Smooth muscle cell (in vitro differentiated cells): ENCODE measurements around the gene PIGC. TPM values are rescaled to one million over a fixed set of nuclear protein-coding genes. Genes with fewer than 3 reads are reported as not detected.

Experiments
- DNase-seq: peaks from one replicate; lab custom pipeline; 2025; ENCODE audit not compliant: unreplicated experiment; lab: John Stamatoyannopoulos, UW
- H2AFZ ChIP-seq: fragments of 200-600 bp; sonication (generic); 2 replicates; pipeline ENCODE4 v1.6.0; 2016; ENCODE audit warnings: antibody characterized with exemption, low read depth, mild to moderate bottlenecking
- H3F3A ChIP-seq: fragments of 200-600 bp; sonication (generic); 2 replicates; pipeline ENCODE4 v1.6.0; 2017; ENCODE audit warnings: antibody characterized with exemption, low read depth
- H3K27ac ChIP-seq: fragments of 200-600 bp; sonication (generic); 2 replicates; pipeline ENCODE4 v1.5.1; 2016; ENCODE audit warnings: low read depth, mild to moderate bottlenecking
- H3K27me3 ChIP-seq: fragments of 200-600 bp; sonication (generic); 2 replicates; pipeline ENCODE4 v1.6.1; 2016; ENCODE audit warnings: low read depth, mild to moderate bottlenecking
- H3K36me3 ChIP-seq: fragments of 200-600 bp; sonication (generic); 2 replicates; pipeline ENCODE4 v1.5.1; 2016; ENCODE audit warnings: low read depth
- H3K4me1 ChIP-seq: fragments of 200-600 bp; sonication (generic); 2 replicates; pipeline ENCODE4 v1.5.1; 2016; ENCODE audit warnings: low read depth
- H3K4me2 ChIP-seq: fragments of 200-600 bp; sonication (generic); 2 replicates; pipeline ENCODE4 v1.6.0; 2016; ENCODE audit warnings: mild to moderate bottlenecking
- H3K4me3 ChIP-seq: fragments of 200-600 bp; sonication (generic); 2 replicates; pipeline ENCODE4 v1.5.1; 2016; ENCODE audit warnings: mild to moderate bottlenecking
- H3K79me2 ChIP-seq: fragments of 200-600 bp; sonication (generic); 2 replicates; pipeline ENCODE4 v1.6.0; 2016; ENCODE audit warnings: low read depth, mild to moderate bottlenecking
- H3K9ac ChIP-seq: fragments of 200-600 bp; sonication (generic); 2 replicates; pipeline ENCODE4 v1.6.0; 2016; ENCODE audit warnings: low read depth
- H3K9me3 ChIP-seq: fragments of 200-600 bp; sonication (generic); replicated peaks from 2 replicates; pipeline ENCODE4 v1.5.1; 2016; ENCODE audit warnings: low read depth
- H4K20me1 ChIP-seq: fragments of 200-600 bp; sonication (generic); 2 replicates; pipeline ENCODE4 v1.6.0; 2016; ENCODE audit warnings: low read depth
- WGBS: methylation state at CpG from one replicate; pipeline ENCODE4 v1.1.7; 2016; ENCODE audit warnings: low lambda C conversion rate; 5-methylcytosine and 5-hydroxymethylcytosine counted together
- polyA plus RNA-seq: library from polyadenylated mRNA; unstranded; fragments of >200 nt; fragmentation: Nextera tagmentation; extraction: Ambion mirVana; gene quantifications from 2 replicates; pipeline ENCODE4 v1.2.1, GENCODE V29; 2016
- total RNA-seq: library from RNA; depleted of rRNA; stranded (reverse); fragments of >200 nt; gene quantifications from 2 replicates; pipeline ENCODE4 v1.2.3, GENCODE V29; 2014
- TF ChIP-seq, protein P1 (sequence below): fragments of 200-600 bp; sonication (generic); IDR thresholded peaks from 2 replicates; pipeline ENCODE4 v1.5.1; 2017; ENCODE audit warnings: borderline replicate concordance, mild to moderate bottlenecking, antibody characterized with exemption; ENCODE audit not compliant: insufficient read depth, poor library complexity, severe bottlenecking

PIGC gene
- total and polyA plus RNA-seq, 2 experiments from 2014 or later = 25.3 to 41.1 TPM

GRCh38 chr1:172483448-172483847 is 39.6 kb upstream of the PIGC start:
- H3K4me3 ChIP-seq = no peak overlapping the region
- H3K36me3 ChIP-seq = no peaks in the 10 kb centered on the region
- TF ChIP-seq, protein P1, sequence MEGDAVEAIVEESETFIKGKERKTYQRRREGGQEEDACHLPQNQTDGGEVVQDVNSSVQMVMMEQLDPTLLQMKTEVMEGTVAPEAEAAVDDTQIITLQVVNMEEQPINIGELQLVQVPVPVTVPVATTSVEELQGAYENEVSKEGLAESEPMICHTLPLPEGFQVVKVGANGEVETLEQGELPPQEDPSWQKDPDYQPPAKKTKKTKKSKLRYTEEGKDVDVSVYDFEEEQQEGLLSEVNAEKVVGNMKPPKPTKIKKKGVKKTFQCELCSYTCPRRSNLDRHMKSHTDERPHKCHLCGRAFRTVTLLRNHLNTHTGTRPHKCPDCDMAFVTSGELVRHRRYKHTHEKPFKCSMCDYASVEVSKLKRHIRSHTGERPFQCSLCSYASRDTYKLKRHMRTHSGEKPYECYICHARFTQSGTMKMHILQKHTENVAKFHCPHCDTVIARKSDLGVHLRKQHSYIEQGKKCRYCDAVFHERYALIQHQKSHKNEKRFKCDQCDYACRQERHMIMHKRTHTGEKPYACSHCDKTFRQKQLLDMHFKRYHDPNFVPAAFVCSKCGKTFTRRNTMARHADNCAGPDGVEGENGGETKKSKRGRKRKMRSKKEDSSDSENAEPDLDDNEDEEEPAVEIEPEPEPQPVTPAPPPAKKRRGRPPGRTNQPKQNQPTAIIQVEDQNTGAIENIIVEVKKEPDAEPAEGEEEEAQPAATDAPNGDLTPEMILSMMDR = no peak
- H3K9ac ChIP-seq = no peak overlapping the region
- H2AFZ ChIP-seq = no peak overlapping the region
- no peaks in the 10 kb centered on the region for H4K20me1 ChIP-seq
- H3F3A ChIP-seq = no peaks in the 10 kb centered on the region
- peak overlapping the region; percentile 36 for H3K27ac ChIP-seq
- H3K4me1 ChIP-seq = no peaks in the 10 kb centered on the region
- no peak for DNase-seq
- no peaks in the 10 kb centered on the region for H3K27me3 ChIP-seq
- H3K79me2 ChIP-seq = no peaks in the 10 kb centered on the region
- H3K4me2 ChIP-seq = no peak overlapping the region
- no peaks in the 10 kb centered on the region for H3K9me3 ChIP-seq

DNA sequence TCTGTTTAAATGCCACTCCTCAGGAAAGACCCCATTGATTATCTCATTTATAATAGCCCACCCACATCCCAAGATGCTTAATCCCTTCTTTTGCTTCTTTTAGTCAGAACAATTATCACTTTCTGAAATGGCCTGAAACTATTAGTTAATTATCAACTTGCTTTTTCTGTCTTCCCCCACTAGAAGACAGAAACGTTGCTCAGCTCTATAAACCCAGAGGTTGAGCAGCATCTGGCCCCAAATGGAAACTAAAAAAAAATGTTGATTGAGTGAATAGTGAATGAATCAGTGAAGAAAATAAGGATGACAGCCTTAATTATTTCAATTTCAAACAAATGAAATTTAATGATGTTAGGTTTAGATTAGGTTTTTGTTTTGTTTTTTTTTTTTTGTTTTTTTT is 38.2 kb upstream of the PIGC start:
- WGBS = 0% methylated on average over 1 of the region's 1 CpG

DNA sequence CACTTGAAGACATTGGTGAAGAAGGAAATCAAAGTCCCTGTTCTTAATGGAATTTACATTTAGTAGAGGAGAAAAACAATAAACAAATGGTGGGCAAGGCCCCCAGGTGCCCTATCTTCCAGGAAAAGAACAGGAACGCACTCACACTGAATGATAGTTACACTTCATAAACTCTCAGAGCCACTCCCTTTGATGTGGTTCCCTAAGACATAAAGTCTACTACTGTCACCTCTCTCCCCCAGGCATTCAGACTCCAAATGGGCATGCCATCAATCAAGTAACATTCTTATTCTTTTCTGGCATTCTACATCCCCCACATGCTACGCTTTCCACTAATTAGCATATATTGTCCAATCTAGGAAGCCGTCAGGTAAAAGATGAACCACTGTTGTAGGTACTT is 36.6 kb upstream of the PIGC start:
- TF ChIP-seq, protein P1 = no peak
- H4K20me1 ChIP-seq = no peaks in the 10 kb centered on the region
- 65% methylated on average over 3 of the region's 3 CpGs for WGBS

More for the DNA sequence above, 38.2 kb upstream of the PIGC start:
- no peak overlapping the region for H3K4me2 ChIP-seq
- no peaks in the 10 kb centered on the region for H3K9me3 ChIP-seq
- H3K36me3 ChIP-seq = no peaks in the 10 kb centered on the region
- no peaks in the 10 kb centered on the region for H4K20me1 ChIP-seq
- H3K4me3 ChIP-seq = no peak overlapping the region
- DNase-seq = no peak
- no peak overlapping the region for H3K9ac ChIP-seq
- no peaks in the 10 kb centered on the region for H3K27me3 ChIP-seq
- H3K4me1 ChIP-seq = no peaks in the 10 kb centered on the region
- H3F3A ChIP-seq = no peaks in the 10 kb centered on the region
- H3K27ac ChIP-seq = no peak overlapping the region
- TF ChIP-seq, protein P1 = no peak
- no peaks in the 10 kb centered on the region for H3K79me2 ChIP-seq
- H2AFZ ChIP-seq = no peak overlapping the region

GRCh38 chr1:172478485-172478884 is 34.6 kb upstream of the PIGC start:
- Histone ChIP-seq H3K27ac (peak overlapping the region; percentile 90), H3K9me3 (no peaks in the 10 kb centered on the region), H4K20me1 (no peaks in the 10 kb centered on the region), H3K4me3 (no peak overlapping the region), H3F3A (no peaks in the 10 kb centered on the region), H3K4me1 (no peaks in the 10 kb centered on the region), H3K79me2 (no peaks in the 10 kb centered on the region), H2AFZ (no peak overlapping the region), H3K4me2 (no peak overlapping the region), H3K36me3 (no peaks in the 10 kb centered on the region), H3K27me3 (no peaks in the 10 kb centered on the region), H3K9ac (no peak overlapping the region)
- TF ChIP-seq, protein P1 = no peak
- no peak for DNase-seq

More for the DNA sequence above, 36.6 kb upstream of the PIGC start:
- no peak for DNase-seq
- no peaks in the 10 kb centered on the region for H3K9me3 ChIP-seq
- H3K36me3 ChIP-seq = no peaks in the 10 kb centered on the region
- H3K4me1 ChIP-seq = no peaks in the 10 kb centered on the region
- no peak overlapping the region for H2AFZ ChIP-seq
- no peak overlapping the region for H3K9ac ChIP-seq
- H3K27ac ChIP-seq = peak overlapping the region; percentile 90
- no peaks in the 10 kb centered on the region for H3F3A ChIP-seq
- H3K27me3 ChIP-seq = no peaks in the 10 kb centered on the region
- no peak overlapping the region for H3K4me3 ChIP-seq
- no peaks in the 10 kb centered on the region for H3K79me2 ChIP-seq
- H3K4me2 ChIP-seq = peak overlapping the region; percentile 43
